Measurements from ENCODE around the gene FLCN.
"Not testable (repeated sequence)": the region's sequence is repeated elsewhere in the genome, so short reads cannot be mapped to it uniquely, and the experiment has no call there.

Gene FLCN, protein sequence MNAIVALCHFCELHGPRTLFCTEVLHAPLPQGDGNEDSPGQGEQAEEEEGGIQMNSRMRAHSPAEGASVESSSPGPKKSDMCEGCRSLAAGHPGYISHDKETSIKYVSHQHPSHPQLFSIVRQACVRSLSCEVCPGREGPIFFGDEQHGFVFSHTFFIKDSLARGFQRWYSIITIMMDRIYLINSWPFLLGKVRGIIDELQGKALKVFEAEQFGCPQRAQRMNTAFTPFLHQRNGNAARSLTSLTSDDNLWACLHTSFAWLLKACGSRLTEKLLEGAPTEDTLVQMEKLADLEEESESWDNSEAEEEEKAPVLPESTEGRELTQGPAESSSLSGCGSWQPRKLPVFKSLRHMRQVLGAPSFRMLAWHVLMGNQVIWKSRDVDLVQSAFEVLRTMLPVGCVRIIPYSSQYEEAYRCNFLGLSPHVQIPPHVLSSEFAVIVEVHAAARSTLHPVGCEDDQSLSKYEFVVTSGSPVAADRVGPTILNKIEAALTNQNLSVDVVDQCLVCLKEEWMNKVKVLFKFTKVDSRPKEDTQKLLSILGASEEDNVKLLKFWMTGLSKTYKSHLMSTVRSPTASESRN

GRCh38 chr17:17237026-17237799 is at the start of gene FLCN:
Gene FLCN, minus strand, starts transcription at chr17:17237168. Its CDS starts 9,031 bp downstream, at chr17:17228137.
- DNase-seq (ENCODE audit: extremely low spot score, insufficient read length, low read depth) (peak; percentile 84), FAIRE-seq (peak; percentile 79)

- FAIRE-seq (no peak), DNase-seq (ENCODE audit: extremely low spot score, insufficient read length, low read depth) (no peak)
These were observed 49.0 kb upstream of the FLCN start for GRCh38 chr17:17285951-17286350.

DNA sequence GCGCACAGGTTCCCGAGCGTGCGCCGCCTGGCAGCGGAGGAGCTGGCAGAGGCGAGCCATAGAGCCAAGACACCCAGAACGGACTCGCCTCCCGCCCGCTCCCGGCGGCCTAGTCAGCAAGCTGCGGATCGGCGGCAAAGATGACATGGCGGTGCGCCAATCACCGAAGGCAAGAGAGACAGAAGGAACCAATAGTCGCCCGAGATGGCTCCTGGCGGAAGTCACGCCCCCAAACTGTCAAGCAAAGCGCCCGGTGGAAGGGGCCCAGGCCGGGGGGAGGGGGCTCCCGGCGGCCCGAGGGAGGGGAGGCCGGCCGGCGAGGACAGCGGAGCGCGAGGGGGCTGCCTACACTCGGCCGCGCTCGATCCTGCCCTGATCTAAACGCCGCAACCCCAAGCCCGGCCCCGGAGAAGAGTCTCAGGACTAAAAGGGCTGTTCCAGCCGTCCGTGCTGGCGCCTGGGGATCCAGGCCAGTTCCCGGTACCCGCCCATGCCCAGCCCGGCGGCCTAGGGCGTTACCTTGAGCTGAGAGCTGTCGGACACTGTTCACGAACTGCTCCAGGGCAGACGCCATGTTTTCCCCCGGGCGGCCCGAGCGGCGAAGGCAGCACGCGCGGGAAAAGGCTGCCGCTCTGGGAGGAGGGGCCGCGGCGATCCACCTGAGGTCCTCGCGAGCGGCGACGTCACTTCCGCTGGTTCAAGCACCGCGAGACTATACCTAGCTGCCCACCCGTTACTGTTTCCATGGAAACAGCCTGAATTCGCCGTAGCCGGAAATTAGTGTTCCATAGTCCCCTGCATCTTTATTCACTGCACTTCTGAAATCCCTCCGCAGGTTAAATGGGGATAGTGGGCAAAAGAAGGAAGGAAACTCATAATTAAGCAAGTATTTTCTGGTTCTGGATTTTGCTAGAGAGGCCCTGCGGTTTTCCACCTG is 43.9 kb upstream of the FLCN start, which contains the start of gene COPS3:
Gene COPS3 (minus strand): TSS at position 634 of the 937 bp plus-strand sequence. CDS start 60 bp downstream, at position 574.
- DNase-seq (ENCODE audit: extremely low spot score, insufficient read length, low read depth) (peak; percentile 95), FAIRE-seq (peak; percentile 97)

- no peak for DNase-seq (ENCODE audit: extremely low spot score, insufficient read length, low read depth)
These were observed 42.3 kb upstream of the FLCN start for GRCh38 chr17:17279316-17279715.

DNA sequence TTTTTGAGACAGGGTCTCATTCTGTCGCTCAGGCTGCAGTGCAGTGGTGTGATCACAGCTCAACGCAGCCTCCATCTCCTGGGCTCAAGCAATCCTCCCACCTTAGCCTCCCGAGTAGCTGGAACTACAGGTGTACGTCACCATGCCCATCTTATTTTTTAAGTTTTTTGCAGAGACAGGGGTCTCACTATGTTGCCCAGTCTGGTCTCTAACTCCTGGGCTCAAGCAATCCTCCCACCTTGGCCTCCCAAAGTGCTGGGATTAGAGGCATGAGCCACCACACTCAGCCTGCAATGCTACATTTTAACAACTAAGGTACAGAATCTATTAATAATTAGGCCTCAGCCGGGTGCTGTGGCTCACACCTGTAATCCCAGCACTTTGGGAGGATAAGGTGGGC is 40.5 kb upstream of the FLCN start:
- not testable (repeated sequence) for DNase-seq (ENCODE audit: extremely low spot score, insufficient read length, low read depth); FAIRE-seq

More at GRCh38 chr17:17279316-17279715, 42.3 kb upstream of the FLCN start:
- no peak for FAIRE-seq

DNA sequence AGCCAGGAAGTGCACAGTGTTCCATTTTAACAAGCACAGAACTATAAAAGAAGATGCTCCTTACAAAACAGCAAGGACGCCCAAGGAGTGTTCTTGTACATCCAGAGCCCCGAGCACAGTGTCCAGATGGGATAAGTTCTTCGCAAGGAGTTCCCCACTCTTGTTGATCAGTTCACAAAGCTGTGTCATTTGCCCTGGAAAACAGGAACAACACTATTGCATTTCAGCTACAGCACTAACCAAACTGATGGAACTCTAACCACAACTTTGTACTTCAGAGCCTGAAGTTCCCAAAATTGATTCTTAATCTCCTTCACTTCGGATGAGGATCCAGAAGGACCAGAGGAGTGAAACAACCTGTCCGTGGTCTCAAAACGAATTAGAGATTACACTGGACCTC is 39.0 kb upstream of the FLCN start:
- FAIRE-seq (no peak), DNase-seq (ENCODE audit: extremely low spot score, insufficient read length, low read depth) (no peak)

GRCh38 chr17:17269926-17270773 is 33.2 kb upstream of the FLCN start:
- FAIRE-seq: no peak
- no peak for DNase-seq (ENCODE audit: extremely low spot score, insufficient read length, low read depth)

- DNase-seq (ENCODE audit: extremely low spot score, insufficient read length, low read depth) (no peak), FAIRE-seq (no peak)
These were observed 27.5 kb upstream of the FLCN start for GRCh38 chr17:17264430-17264829.

DNA sequence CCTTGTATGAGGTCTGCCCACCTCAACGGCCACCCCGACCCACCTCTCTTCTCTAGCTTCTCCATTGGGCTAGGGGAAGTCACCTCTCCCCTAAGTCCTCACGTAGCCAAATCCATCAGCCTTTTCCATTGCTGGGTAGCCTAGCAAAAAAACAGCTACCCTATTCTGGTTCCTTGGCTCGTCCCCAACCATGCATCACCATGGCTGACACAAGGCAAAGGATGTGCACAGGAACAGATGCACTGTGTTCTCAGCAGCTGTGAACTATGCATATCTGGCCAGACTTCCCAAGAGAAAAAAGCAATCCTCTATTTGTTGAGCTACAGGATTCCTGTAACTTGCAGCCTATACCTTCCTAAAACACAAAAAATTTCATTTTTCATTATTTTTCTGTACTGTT is 22.0 kb upstream of the FLCN start:
- DNase-seq (ENCODE audit: extremely low spot score, insufficient read length, low read depth) (no peak), FAIRE-seq (no peak)

DNA sequence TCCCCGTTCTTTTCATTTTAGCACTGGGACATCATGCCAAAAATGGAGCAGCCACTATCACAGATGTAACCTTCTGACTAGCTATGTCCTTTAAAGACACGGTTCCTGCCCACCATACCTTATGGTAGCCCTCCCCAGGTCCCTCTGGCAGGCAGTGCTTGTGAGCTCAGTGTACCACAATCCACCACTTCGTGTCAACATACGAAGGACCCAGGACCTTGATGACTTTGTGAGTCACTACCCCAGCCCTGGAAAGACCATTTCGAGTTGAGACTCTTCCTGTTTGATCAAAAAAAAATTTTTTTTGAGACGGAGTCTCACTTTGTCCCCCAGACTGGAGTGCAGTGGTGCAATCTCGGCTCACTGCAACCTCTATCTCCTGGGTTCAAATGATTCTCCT is 21.0 kb upstream of the FLCN start:
- DNase-seq (ENCODE audit: extremely low spot score, insufficient read length, low read depth) (no peak), FAIRE-seq (no peak)

- DNase-seq (ENCODE audit: extremely low spot score, insufficient read length, low read depth) (no peak), FAIRE-seq (no peak)
These were observed 19.3 kb upstream of the FLCN start for GRCh38 chr17:17256316-17256715.

DNA sequence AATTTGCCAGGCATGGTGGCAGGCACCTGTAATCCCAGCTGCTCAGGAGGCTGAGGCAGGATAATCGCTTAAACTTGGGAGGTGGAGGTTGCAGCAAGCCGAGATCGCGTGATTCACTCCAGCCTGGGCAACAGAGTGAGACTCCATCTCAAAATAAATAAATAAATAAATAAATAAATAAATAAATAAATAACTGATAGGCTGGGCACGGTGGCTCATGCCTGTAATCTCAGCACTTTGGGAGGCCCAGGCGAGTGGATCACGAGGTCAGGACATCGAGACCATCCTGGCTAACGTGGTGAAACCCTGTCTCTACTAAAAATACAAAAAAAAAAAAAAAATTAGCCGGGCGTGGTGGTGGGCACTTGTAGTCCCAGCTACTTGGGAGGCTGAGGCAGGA is 18.7 kb upstream of the FLCN start:
- DNase-seq (ENCODE audit: extremely low spot score, insufficient read length, low read depth); FAIRE-seq: not testable (repeated sequence)

DNA sequence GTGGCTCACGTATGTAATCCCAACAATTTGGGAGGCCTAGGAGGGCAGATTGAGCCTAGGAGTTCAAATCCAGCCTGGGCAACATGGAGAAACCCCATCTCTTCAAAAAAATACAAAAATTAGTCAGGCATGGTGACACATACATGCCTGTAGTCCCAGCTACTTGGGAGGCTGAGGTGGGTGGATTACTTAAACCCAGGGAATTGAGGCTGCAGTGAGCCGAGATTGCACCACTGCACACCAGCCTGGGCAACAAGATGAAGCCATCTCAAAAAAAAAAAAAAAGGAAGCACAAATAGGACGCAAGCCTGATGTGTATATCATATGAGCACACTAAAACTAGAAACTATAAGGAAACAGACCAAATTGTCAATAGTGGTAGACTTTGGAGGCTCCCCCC is 17.1 kb upstream of the FLCN start:
- DNase-seq (ENCODE audit: extremely low spot score, insufficient read length, low read depth) (no peak), FAIRE-seq (no peak)

DNA sequence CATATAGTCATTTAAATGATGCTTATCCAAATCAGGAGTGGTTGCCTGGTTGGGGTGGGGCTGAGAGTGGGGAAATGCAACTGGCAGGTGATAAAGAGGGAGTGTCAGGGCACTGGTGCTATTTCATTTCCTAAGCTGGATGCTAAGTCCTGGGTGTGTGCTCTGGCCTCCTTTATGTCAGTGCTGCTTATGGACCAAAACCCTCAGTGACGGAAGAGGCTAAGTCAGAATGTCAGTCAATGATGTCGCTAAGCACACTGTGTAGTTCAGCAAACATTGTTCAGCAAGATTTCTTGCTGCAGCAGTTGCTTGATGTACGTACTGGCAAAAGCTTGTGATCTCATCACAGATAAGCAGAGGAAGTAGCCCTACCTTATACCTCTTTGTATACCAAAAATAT is 16.4 kb upstream of the FLCN start:
- no peak for FAIRE-seq
- no peak for DNase-seq (ENCODE audit: extremely low spot score, insufficient read length, low read depth)

GRCh38 chr17:17252149-17252661 is 15.2 kb upstream of the FLCN start:
- DNase-seq (ENCODE audit: extremely low spot score, insufficient read length, low read depth): no peak
- FAIRE-seq: no peak

GRCh38 chr17:17246879-17247278 is 9.9 kb upstream of the FLCN start:
- FAIRE-seq: no peak
- no peak for DNase-seq (ENCODE audit: extremely low spot score, insufficient read length, low read depth)

GRCh38 chr17:17243163-17243562 is 6.2 kb upstream of the FLCN start:
- DNase-seq (ENCODE audit: extremely low spot score, insufficient read length, low read depth) (no peak), FAIRE-seq (no peak)

DNA sequence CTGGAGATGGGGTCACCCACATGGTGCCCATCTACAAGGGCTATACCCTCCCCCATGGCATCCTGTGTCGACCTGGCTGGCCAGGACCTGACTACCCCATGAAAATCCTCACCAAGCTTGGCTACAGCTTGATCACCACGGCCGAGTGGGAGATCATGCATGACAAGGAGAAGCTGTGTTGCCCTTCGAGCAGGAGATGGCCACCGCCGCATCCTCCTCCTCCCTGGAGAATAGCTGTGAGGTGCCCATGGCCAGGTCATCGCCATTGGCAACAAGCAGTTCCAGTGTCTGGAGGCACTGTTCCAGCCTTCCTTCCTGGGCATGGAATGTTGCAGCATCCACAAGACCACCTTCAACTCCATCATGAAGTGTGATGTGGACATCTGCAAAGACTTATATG is 5.3 kb upstream of the FLCN start:
- FAIRE-seq (no peak), DNase-seq (ENCODE audit: extremely low spot score, insufficient read length, low read depth) (no peak)

DNA sequence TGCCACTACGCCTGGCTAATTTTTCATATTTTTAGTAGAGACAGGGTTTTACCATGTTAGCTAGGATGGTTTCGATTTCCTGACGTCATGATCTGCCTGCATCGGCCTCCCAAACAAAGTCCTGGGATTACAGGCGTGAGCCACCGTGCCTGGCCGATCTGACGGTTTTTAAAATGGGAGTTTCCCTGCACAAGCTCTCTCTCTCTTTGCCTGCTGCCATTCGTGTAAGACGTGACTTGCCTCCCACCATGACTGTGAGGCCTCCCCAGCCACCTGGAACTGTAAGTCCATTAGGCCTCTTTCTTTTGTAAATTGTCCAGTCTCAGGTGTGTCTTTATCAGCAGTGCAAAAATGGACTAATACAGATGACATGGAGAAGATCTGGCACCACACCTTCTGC is 4.7 kb upstream of the FLCN start:
- FAIRE-seq: no peak

More for the DNA sequence above, 4.7 kb upstream of the FLCN start:
- DNase-seq (ENCODE audit: extremely low spot score, insufficient read length, low read depth): no peak

All from GM18507 (cell line).